DMS 273 (cell line): ENCODE data around the gene DDX4.

Experiments
- DNase-seq: peaks from one replicate; lab custom pipeline; 2025; ENCODE audit not compliant: unreplicated experiment; lab: John Stamatoyannopoulos, UW

DDX4 gene

DNA sequence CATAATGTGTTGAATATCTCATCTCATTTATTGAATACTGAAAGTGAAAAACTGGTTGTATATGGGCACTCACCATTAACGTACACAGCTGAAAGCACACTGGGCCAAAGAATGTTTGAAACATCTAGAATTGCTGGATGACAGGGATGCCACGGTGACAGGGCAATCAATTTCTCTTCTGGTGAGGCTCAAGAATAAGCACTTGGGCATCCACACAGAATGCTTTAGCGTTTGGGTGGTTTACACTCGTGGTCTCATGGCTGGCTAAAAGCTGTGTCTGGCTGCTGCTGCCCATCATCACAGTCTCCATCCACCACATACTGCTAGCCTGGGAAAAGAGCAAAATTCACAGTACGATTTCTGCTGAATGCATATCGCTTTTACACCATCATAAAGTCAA, 82.6 kb downstream of the DDX4 start:
- no peak for DNase-seq

DNA sequence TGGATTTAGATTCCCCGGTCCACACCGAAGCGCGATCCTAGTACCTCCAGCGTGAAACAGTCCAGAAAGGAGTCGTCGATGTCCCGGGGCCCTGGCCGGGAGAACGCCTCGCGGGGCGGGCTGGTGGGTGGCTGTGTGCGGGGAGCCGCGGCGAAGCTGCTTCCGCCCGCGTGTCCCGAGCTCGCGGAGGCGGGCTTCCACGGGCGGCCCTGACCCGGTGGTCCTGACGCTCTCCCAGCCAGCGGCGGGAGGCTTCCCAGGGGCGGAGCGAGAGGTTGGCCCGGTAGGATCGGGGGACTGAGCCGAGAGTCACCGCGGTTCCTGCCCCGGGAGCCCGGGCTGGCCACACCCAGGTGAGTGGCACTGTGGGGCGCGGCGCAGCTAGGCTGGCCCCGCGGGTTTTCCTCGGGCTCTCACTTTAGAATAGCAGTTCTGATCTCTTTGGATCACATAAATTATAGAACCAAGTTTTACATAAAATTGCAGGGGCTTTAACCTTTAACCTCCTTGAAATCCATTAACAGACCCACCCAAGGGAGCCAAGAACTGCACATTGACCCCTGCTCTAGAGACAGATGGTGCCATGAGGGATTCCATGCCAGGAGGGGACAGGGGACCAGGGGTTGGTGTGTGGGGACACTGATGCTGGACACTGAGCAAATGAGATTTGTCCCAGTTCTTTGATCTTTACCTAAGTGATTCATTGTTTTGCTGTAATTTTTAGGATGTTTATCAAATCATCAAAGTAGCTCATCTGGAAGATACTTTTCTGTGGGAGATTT, 84.1 kb downstream of the DDX4 start:
- no peak for DNase-seq

DNA sequence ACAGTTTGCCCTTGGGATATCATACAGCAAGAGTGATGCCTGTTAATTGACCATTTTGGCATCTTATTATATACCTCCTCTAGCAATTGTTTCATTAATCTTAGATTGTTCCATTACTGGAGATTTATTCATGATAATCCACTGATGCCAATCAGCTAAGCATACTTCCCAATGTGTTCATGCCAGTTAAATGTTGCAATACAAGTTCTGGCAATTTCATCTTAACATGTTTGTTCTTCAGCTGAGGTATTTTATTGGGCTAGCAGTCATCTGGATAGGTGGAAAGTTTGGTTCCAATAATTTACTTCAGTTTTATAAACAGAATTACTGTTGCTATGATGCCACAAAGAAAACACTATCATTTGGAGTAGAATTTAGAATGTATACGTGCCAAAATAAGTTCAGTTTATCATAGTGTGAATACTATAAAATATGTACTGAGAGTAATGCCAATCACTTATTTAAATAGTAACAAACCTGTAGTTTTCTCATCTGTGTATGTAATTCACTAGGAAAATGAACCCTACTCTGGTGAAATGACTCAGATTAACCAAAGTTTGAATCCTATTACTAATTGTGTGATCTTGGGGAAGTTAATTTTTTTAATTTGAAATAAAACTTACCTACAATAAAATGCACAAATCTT, 85.4 kb downstream of the DDX4 start:
- DNase-seq: no peak

DNA sequence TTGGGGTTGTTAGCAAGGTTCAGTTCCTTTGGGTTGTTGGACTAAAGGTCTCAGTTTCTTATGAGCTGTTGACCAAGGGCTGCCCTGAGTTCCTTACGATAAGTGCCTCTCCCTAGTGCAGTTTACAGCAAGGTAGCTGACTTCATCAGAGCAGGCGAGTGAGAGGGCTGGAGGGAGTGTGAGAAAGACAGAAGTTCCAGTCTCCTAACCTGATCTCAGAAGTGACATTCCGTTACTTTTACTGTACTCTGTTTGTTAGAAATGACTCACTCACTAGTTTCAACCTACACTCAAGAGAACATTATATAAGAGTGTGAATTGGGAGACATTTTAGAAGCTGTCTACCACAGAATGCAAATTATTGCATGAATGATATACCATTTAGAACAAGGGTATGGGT, 92.1 kb downstream of the DDX4 start:
- DNase-seq: no peak

DNA sequence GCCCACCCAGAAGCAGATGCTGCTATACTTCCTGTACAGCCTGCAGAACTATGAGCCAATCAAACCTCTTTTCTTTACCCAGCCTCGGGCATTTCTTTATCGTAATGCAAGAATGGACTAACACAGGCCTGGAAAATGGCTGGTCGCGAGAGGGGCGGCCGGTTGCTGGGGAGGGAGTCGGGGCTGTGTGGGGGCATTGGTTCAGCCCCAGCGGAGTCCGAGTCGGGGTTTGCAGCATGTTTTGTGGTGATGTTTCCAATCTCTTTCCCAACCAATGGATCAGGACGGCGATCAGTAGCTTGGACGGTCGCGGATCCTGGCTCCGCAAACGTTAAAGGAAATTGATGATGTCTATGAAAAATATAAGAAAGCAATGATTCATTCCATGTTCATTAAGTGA, 94.6 kb downstream of the DDX4 start:
- DNase-seq: no peak

DNA sequence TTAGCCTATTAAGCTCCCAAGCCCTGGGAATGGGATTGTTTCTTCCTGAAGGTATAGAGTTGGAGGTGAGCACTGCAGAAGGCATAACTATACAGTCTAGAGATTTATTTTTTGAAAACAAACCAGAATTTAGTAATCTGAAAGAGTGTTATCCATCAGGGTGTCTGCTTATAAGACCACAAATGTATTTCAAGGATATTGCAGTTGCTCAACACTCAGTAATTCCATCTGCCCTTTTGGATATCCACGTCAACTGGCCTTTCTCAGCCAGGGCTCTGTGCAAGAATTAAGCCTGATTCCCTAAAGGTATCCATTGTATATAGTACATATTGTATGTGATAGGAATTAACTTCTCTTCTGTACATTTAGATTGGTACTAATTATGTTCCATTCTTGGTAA, 98.3 kb downstream of the DDX4 start:
- DNase-seq: no peak

DNA sequence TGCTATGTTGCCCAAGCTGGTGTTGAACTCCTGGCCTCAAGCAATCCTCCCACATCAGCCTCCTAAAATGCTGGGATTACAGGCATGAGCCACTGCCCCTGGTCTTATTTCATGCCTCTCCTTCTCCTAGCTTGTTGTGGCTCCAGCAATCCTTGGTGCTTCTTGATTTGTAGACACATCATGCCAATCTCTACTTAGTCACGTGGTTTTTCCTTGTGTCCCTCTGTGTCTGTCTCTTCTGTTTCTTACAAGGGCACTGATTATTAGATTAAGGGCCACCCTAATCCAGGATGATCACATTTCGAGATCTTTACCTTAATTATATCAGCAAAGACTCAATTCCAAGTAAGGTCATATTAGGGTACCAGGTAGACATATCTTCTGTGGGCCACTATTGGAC, 104.1 kb downstream of the DDX4 start:
- no peak for DNase-seq

DNA sequence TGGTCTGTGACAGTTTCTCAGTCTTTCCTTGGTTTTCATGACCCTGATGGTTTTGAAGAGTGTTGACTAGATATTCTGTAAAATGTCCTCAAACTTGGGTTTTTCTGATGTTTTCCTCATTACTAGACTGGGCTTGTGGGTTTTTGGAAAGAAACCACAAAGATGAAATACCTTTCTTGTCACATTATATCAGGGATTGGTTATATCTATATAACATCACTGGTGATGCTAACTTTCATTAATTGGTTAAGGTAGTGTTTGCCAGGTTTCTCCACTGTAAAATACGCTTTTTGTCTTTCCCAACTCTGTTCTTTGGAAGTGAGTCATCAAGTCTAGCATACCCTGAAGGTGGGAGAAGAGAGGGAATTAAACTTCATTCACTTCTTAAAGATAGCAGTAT, 110.0 kb downstream of the DDX4 start:
- no peak for DNase-seq

DNA sequence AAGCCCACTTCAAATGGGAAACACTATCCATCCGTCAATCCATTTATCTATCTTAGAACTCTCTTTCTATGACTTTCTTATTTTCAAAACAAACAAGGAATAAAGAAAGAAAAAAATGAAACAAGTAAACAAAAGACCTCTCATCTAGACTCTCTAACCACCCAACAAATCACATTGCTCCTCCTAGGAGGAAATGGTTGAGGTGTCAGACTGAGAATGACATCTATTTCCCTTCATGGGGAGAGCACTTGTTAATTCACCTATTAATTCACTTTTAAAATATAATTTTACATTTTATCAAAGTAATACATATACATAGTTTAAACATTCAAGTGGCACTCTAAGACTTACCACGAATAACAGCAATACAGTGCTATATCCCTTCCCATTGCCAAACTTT, 110.9 kb downstream of the DDX4 start:
- DNase-seq: no peak

DNA sequence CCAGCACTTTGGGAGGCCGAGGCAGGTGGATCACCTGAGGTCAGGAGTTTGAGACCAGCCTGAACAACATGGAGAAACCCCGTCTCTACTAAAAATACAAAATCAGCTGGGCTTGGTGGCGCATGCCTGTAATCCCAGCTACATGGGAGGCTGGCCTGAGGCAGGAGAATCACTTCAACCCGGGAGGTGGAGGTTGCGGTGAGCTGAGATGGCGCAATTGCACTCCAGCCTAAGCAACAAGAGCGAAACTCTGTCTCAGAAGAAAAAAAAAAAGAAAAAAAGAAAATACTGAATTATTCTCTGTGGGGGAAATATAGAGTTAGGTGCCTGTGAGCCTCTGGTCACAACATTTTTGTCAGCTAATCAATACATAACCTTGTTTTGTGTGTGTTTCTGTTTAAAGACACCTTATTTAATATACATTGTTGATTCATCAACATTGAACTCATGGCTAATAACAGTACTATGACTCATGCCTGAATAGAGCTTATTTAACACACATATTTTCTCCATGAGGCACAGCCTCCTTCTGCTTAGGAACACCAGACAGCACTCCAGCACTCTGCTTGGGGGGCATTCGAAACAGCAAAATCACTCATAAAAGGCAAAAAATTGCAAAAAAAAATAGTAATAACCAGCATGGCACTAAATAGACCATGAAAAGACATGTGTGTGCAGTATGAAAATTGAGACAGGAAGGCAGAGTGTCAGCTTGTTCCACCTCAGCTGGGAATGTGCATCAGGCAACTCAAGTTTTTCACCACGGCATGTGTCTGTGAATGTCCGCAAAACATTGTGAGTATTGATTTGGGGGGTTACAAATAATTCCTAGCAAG, 113.2 kb downstream of the DDX4 start, which contains the start of gene IL31RA:
Gene IL31RA (plus strand): TSS at position 519 of the 836 bp plus-strand sequence. CDS start 214 bp downstream, at position 733.
- no peak for DNase-seq

DNA sequence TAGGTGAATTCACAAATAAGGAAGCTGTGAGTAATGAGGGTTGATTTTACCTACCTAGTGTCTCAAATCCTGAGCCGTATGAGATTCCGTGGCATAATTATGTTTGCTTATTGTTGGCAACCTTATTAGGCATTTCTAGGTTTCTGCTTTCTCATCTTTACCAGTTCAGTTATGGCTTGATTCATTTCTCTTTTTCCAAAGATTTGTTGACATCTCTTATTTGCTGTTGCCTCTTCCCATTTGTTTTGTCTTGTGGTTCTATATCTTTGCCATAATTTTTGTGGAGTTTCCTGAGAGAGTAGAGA, 113.8 kb downstream of the DDX4 start:
- DNase-seq: no peak

DNA sequence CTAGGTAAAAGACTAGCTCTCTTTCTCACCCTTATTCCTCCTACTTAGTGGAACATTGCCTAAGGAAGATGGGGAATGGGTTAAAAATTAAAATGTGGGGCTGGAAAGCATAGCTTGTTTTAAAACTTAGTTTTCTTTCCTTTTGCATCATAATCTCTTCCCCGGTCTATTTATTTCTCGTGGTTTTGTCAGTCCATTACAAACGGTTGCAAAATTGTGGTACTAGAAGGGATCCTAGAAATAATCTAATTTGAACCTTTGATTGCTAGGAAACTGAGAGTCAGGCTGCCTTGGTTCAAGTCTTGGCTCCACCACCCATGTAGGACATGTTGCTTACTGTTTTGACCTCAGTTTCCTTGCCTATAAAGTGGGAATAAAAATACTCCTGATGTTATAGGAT, 114.6 kb downstream of the DDX4 start:
- no peak for DNase-seq

DNA sequence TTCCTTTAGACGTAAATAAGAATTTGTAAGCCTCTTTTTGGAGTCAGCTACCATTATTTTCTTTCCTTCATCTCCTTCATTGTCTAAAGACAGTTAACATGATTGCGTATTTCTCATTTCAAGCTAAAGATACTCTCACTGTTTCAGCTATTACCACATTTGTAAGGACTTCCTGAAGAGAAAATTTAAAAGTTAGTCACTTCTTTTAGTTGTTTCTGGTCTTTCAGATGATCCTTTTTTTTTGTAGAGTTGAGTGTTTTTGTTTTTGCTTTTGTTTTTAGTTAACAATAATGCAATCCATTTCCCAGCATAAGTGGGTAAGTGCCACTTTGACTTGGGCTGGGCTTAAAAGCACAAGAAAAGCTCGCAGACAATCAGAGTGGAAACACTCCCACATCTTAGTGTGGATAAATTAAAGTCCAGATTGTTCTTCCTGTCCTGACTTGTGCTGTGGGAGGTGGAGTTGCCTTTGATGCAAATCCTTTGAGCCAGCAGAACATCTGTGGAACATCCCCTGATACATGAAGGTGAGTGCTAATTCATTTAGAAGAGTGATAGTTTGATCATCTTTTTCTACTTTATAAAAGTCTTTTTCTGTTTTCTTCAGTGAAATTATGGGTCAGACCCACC, 115.3 kb downstream of the DDX4 start:
- DNase-seq: peak; percentile 5

DNA sequence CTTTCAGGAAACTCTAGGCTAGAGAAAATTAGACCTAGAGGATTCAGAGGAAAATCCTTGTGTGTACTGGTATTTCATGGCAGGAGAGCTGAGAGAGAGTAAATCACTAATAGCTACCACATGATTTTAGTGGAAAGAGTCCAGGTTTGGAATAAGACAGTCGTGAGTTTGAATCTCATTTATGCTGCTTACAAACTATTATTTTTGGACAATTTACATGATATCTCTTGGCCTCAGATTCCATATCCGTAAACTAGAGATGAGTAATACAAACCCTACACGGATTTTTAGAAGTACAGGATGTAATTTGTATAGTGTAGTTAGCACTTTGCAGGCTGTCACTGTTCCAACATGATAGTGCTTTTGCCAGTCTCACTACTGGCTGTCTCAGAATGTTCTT, 116.0 kb downstream of the DDX4 start:
- no peak for DNase-seq

DNA sequence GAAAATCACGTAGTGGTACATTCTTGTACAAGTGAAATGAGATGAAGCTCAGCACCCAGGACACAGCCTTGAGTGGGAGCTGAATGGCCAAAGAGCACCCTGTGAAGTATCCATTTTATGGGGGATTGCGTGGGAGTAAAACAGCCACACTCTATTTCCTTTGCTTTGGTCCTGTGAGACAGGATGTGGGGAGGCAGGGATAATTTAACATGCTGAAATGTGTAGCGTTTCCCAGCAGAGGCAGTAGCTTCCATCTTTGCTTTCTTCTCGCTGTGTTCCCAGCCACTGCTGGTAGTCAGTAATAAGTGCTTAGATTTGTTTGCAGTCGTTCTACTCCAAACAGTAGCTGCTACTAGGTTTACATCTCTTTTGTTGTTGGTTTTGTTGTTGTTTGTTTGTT, 117.6 kb downstream of the DDX4 start:
- DNase-seq: no peak

DNA sequence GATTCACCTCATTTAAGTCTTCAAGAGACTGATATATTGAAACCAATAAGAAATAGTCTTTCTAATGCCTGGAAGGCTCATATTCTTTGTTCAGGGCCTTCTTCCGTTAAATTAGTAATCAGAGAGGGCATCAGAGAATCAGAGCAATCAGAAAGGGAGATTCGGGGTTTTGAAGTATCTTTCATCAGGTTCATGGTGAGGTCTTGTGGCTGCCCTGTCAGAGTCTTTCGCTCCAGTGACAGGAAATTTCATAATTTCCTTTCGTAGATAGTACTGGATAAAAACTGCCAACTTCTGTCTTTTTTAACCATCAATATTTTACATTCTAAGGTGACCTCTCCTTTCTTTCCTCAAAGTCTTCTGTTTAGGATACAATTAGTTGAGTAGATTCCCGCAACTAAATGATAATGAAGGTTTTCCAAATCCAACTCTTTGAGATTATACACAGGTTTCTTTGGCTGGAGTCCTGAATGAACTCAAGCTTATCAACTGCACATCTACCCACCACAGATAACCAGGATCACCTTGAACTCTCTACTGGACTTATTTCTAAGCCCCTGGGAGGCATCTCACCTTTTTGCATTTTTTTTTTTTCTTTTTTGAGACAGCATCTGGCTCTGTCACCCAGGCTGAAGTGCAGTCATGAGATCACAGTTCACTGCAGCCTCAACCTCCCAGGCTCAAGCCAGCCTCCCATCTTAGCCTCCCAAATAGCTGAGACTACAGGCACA, 118.8 kb downstream of the DDX4 start:
- no peak for DNase-seq

DNA sequence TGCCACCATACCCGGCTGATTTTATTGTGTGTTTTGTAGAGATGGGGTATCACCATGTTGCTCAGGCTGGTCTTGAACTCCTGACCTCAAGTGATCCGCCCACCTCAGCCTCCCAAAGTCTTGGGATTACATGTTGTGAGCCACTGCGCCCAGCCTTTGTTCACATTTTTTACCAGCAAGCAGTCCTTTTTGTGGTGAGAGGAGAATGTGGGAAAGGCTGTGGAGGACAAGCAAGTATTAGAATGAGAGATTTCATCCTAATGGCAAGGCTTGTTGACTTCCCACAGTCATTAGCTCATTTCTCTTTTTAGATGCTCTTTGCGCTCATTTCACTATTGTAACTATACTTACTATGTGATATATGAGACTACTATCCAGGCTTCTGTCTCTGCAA, 119.4 kb downstream of the DDX4 start:
- DNase-seq: no peak

DNA sequence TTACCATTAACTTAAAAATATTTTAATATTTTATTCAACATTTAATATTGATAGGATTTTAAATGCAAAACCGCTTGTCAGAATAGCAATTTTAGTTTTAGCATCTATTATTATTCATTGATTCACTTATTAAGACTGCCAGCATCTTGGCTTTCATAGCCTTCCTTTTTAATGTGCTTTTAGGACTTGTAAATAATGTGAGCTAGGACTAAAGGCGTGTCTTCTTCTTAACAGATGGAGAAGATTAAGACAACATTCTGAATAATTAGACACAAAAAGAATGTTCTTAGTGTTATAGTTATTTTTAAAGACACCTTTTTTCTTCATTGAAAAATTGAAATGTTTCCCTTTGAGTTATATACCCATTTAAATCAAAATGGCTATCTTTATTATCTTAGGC, 120.2 kb downstream of the DDX4 start:
- DNase-seq: no peak

DNA sequence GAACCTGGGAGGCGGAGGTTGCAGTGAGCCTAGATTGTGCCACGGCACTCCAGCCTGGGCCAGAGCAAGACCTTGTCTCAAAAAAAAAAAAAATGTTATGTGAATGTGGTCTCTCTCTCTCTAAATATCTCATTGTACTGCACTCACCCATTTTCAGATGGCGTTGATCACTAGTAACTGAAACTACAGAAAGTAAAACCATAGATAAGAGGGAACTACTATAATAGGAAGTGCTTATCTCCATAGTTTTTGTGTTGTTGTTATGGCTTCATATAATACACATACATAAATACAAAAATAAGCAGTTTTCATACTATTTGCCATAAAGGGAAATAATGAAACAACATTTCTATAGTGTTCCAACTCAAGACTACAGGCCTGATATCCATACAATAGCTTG, 122.4 kb downstream of the DDX4 start:
- no peak for DNase-seq

DNA sequence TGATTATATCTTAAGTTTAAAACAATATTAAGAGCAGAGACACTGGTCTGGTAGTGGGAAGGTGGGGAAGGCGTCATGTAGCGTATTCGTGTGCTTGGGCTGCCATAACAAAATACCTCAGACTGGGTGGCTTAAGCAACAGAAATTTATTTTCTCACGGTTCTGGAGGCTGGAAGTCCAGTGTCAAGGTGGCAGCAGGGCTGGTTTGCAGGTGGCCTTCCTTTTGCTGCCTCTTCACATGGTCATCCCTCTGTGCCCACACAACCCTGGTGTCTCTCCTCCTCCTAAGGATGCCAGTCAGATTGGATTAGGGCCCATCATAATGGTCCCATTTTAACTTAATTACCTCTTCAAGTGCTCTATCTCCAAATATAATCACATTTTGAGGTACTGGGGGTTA, 122.8 kb downstream of the DDX4 start:
- DNase-seq: no peak
